GM19193 (cell line): ENCODE data around the gene SET.

Source experiments
- POLR2A ChIP-seq: IDR thresholded peaks from 4 replicates; pipeline ENCODE4 v1.6.1; 2011; ENCODE audit not compliant: insufficient read depth, insufficient read length; ENCODE audit errors: extremely low read depth

Gene SET

DNA sequence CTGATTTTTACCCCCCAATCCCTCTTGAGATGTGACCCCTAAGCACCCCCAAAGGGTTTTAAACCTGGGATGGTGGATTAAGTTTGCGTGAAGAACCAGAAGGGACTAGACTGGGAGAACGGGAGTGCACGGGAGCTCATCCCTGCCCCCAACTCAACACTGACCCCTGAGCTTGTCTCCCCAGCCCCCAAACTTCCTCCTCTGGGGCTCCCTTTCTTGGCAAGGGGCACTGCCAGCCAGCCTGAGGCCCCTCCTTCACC lies 5.0 kb upstream of the SET start:
- TF ChIP-seq POLR2A, result no peak

DNA sequence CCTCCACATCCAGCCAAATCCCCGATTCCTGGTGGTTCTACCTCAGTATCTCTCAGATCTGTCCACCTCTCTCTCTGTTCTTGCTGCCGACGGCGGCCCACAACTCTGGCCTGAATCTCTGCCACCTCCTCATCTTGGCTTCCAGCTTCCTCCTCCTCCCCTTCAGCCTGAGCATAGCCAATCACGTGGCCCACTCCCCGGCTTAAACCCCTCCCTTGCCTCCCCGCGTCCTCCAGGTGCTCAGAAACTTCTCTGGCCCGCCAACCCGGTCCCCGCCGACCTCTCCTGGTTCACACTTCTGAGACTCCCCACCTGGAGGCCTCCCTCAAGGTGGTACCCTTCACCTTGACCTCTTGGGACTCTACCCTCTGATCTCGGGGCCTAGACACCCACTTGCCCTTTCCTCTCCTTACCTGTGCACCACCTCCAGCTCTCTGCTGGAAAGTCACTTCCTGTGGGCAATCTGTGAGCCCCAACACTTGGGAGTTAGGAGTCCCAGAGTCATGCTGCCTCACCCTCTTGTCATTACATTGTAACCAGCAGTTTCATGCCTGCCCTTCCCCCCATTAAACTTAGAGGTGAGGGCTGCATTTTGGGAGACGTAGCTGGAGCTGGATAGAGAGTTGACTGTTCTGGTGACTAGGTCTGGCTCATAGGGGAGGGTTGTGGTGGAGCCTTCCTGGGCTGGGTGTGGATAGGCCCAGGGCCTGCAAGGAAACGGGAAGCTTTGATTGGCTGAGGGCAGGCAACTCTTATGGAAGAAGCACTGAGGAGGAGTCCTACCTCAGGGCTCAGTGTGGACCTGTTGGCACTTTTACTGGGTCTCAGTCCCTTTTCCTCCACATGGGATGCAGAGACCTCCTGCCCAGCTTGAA lies 4.5 kb upstream of the SET start:
- TF ChIP-seq POLR2A, result peak; percentile 95

DNA sequence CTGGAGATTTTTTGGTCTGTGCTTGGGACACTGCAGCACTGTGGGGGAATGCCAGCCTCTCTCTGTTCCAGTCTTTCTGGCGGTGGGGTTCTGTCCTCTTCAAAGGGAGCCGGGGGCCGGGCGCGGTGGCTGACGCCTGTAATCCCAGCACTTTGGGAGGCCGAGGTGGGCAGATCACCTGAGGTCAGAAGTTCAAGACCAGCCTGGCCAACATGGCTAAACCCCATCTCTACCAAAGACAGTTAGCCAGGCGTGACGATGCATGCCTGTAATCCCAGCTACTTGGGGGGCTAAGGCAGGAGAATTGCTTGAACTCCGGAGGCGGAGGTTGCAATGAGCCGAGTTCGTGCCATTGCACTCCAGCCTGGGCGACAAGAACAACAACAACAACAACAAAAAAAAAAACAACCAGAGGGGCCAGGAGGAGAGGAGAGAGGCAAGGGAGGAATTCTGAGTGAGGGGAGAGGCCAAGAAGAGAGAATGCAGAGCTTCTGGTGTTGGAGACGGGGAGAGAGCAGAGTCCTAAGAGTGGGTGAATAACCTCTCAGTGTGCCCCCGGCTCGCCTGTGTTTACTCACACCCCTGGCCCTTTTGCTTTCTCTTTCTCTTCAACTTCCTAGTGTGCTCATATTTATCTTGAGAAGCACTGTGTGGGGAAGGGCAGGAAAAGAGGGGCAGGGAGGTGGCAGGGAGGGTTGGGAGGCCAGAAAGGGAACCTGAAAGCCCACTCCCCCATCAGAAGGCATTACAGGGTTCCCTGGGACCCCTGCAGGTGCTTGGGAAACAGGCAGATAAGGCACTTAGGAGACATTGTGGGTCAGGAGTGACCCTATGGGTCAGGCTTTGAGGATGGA lies 3.2 kb upstream of the SET start:
- TF ChIP-seq POLR2A, result no peak

DNA sequence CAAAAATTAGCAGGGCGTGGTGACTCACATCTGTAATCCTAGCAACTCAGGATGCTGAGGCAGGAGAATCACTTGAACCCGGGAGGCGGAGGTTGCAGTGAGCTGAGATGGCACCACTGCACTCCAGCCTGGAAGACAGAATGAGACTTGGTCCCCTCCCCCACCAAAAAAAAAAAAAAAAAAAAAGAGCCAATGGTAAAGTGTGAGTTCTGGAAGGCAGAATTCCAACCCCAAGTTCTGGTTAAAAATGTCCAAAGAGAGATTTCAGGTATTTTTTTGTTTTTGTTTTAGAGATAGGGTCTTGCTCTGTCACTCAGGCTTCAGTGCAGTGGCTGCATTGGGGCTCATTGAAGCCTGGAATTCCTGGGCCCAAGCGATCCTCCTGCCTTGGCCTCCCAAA lies 1.6 kb upstream of the SET start:
- no peak for TF ChIP-seq POLR2A

DNA sequence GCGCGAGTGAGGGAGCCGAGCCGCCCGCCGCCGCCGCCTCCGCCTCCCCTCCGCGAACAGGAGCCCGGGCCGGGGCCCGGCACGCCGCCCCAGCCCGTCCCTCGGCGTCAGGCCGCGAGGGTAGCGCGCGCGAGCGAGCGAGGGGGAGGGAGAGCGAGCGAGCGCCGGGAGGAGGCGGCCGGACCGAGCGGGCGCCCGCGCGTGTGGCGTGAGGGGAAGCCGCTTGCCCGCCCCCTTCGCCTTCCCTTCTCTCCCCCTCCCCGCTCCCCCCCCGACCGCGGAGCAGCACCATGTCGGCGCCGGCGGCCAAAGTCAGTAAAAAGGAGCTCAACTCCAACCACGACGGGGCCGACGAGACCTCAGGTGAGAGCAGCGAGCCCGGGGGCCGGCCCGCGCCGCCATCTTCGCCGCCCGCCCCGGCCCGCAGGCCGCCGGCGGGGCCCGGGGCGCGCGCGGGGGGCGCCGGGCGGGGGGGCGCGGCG lies 312 bp downstream of the SET start:
- TF ChIP-seq POLR2A, result no peak

DNA sequence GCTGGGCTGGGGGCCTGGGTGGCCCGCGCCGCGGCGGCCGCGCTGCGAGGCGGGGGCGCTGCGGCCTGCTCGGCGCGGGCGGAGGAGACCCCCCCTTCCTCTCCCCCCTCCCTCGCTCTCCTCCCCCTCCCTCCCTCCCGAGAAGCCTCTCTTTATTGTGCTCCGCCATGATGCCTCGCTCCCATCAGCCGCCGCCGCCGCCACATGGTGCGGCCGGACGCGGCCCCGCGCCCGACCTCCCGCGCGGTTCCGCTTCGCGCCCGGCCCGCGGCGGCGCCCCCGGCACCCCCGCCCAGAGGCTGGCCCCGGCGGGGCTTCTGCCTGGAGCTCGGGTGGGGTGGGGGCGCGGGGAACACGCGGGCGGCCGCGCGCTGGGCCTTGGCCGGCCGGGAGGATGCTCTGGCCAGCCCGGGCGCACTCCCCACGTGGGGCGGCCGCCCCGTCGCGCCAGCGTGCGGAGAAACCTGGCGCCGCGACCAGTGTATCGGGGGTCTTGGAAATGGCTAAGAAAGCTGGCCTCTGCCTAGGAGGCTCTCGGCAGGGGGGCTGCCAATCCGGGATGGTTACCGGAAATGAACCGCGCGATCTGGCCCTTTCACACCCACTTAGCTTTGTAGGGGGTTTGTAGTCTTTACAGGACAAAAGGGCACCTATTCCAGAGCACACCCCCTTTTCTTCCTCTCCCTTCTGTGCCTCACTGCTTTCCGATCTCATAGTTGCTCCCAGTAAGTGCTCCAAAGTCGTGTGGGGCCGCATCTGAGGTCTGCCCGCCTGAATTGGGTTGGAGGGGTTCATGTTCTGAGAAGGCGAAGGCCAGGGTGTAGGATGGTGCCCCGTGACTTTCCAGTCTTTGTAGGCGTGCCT lies 1.0 kb downstream of the SET start:
- TF ChIP-seq POLR2A, result no peak

DNA sequence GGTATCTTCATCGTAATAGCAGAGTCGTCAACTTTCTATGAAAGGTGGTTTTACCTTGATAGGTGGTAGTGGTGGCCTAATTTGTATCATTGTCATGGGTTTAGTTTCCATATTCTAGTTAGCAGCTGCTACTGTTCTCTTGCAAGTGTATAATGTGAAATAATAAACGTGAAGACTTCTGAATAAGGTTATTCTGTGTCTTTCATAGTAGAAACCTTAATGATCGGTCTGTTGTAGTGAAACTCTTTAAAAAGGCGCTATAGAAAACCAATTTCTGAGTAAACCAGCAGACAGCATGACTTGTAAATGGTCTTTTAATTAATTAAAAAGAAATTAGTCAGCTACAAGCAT lies 1.6 kb downstream of the SET start:
- no peak for TF ChIP-seq POLR2A

DNA sequence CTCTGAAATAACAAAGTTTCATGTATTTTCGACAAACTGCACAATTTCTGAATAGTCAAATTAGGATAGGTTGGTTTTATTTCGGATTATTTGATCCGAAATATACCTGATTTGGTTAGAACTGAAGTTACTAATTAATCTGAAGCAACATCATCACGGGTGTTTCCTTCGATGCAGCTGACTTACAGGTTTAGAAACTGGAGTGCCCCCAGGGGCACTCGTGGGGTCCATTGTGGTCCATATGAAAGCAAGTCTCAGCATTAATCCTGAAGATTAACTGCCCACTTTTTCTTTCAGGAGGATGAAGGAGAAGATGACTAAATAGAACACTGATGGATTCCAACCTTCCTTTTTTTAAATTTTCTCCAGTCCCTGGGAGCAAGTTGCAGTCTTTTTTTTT lies 5.3 kb downstream of the SET start:
- no peak for TF ChIP-seq POLR2A

DNA sequence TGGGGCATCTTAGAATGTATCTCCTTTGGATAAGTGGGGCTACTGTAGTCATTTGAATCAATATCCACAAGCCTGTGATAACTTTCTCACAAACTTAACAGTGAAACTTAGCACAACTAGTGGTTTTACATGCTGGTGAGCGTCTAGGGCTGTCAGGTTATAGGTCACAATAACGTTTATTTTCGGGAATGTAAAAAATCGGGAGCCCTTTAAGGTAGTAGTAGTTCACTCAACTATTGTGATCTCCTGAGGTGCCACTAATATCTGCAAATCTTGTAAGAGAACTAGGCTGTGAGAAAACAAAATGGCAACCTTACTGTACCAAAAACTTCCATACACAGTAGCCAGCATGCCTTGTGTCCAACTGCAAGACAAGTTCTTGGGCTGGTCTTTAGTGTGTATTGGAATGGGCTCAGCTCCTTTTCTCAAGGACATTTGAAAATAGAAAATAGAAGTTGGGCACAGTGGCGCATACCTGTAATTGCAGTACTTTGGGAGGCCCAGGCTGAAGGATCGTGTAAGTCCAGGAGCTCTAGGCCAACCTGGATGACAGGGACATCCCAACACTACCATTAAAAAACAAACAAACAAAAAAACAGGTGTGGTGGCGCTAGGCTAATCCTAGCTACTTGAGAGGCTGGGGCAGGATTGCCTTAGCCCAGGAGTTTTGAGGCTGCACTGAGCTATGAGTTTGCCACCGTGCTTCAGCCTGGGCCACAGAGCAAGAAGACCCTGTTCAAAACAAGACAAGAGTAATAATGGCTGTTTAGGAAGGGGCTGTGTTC lies 8.1 kb downstream of the SET start:
- peak; percentile 38 for TF ChIP-seq POLR2A

DNA sequence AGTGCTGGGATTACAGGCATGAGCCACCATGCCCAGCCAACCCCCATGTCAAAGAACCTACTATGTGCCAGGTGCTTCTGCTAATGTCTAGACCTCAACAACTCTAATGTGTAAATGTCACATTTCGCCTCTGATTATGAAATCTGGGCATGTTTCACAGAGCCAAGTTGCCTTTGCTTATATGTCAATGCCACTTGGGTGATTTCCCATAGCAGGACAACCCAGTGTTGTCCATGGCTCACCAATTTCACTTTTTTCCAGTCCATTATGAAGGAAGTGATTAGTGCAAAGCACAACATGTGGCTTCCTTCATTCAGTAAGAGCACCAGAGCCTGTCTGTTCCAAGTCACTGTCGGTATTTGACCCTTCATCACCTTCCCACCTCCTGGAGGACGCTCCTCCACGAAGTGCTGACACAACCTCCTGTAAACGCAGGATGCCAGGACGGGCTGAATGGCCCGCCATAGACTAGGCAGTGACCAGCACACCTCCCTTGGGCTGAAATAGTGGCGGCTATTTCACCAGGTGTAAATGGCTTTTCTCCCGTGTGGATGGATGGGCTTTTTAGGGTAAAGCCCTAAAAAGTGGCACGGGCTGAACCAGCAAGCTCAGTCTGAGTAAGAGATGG lies 12.3 kb downstream of the SET start:
- TF ChIP-seq POLR2A, result no peak

DNA sequence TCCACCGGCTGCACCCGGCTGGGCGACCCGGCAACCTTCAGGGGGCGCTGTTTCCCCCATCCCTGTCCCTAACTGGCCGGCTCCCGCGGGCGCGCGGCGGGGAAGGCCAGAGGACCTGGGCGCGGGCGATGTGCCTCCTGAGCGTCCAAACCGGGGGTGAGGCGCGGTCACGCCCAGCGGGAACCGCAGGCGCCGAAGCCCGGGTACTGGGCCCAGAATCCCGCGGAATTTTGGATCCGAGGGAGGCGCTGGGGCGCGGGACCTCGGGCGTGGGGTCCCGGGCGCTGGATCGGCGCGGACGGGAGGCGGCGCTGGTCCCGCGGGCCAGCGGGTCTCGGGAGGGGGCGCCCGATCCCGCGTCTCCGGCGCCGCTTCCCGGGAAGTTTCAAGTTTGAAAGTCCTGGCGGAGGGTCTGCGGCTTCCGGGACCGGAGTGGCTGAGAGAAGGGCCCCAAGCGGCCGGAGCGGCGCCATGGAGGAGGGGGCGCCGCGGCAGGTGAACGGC lies 13.5 kb downstream of the SET start, which contains the start of gene PKN3:
TSS of gene PKN3 (plus strand) at position 59 of the 504 bp plus-strand sequence. CDS start at position 472, 413 bp downstream.
- peak; percentile 53 for TF ChIP-seq POLR2A

DNA sequence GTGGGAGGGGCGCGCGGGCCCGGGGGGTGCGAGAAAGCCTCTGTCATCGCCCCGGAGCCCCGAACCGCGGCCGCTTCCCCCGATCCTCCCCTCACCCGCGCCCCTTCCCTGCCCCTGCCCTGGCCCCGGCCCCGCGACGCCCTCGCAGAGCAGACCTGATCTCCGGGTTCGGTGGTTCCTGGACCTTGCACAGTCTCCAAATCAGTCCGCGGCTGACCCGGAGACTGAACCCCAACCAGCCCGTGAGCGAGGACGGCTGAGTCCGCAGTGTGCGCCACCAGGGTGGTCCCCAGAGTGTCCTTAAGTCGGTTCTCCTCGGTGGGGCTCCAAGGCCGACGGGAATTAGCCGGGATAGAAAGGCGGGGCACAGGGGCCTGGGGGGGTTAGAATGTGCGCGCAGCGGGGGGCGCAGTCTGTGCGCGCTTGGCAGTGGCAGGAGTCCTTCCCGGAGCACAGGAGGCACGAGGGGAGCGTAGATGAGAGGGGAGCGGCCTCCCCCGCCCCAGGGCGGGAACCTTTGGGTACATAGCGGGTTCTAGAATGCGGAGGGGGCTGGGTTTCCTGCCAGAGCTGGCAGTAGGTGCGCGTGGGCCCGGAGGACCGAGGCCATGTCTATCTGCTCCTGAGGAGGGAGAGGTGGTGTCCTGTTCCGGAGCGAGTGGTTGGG lies 14.1 kb downstream of the SET start:
- TF ChIP-seq POLR2A, result no peak

DNA sequence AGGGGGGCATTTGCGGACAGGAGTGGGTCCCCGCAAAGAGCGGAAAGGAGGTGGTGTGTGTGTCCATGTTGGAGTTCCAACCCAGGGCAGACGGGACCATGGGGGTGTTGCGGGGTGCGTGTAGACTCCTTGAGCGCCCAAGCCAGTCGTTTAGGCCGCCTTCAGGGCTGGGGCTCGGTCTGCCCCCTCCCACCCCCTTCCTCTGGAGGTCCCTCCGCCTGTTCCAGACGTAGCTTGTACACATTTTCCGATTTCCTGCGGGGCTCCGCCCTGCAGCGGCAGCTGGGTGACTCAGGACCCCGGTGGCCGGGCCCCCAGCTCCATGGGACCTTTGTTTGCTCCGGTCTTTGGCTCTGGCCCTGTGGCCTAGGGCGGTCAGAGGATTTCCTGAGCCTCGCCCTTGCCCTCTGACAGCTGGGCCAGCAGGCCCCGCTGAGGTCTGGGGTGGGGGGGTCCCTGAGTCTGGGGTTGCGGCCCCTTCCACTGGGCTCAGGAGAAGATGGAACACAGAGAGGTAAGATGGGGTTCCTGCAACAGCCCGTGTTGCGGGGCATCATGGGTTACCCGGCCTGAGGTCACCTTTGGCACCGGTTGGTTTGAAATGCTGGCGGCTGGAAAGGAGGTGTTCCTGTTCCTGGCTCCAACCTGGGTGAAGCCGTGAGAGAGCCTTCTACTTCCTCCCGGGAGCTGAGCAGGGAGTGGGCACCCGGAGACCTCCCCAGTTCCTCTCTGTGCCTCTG lies 14.8 kb downstream of the SET start:
- TF ChIP-seq POLR2A, result no peak

DNA sequence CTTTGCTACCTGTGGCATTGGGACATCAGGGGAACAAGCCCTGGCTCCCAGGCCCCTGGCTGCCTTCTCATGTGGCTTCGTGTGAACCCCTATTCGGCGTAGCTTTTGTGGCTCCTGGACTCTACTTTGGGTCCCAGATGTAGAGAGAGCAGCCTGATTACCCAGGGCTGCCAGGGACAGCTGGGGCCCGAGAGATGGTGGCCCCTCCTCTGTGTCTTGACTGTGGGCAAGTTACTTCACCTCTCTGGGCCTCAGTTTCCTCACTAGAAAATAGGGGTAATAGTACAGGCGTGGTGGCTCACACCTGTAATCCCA lies 15.3 kb downstream of the SET start:
- no peak for TF ChIP-seq POLR2A
